Hematopoietic multipotent progenitor cell treated with erythropoietin and hydrocortisone succinate and interleukin-3 and kit ligand, for 8 days (in vitro differentiated cells): ENCODE measurements around the gene PITPNC1.

Experiments
- DNase-seq: peaks from one replicate; pipeline ENCODE4 v3.0.0-alpha.2; 2015

PITPNC1 gene

DNA sequence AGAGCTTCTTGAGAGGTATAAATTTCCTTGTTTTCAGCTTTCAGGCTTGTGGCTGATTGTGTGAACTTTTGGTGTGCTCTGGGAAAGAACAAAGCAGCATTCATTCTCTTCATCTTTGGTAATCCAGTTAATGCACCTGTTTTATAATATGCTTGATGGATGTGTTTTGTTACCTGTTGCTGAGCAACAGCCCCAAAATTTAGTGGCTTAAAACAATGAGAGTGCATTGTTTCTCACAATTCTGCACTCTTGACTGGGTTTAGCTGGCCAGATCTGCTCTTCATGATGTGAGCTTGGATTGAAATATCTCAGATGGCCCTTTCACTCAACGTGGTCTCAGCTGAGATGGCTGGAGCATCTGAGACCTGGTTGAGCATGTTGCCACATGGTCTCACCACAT is 281.9 kb downstream of the PITPNC1 start:
- DNase-seq = no peak

DNA sequence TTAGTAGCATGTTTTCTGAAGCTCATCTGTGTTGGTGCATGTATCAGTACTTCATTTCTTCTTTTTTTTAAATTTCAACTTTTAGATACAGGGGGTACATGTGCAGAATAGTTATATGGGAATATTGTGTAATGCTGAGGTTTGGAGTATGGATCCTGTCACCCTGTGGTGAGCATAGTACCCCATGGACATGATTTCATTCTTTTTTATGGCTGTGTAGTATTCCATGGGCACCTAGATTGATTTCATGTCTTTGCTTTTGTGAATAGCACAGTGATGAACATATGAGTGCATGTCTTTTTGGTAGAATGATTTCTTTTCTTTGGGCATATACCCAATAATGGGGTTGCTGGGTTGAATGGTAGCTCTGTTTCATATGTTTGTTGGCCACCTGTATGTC is 285.6 kb downstream of the PITPNC1 start:
- no peak for DNase-seq

DNA sequence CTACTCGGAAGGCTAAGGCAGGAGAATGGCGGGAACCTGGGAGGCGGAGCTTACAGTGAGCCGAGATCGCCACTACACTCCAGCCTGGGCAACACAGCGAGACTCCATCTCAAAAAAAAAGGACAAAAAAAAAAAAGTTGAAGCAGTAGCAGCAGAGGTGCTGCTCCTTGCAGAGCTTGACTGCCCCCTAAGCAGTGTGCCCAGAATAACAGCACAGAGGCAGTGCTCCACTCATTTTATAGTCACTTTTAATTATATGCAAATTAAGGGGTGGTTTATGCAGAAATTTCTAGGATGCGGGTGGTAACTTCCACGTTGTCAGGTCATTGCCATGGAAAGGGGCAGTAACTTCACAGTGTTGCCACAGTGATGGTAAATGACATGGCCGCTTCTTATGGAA is 286.4 kb downstream of the PITPNC1 start:
- DNase-seq = no peak

DNA sequence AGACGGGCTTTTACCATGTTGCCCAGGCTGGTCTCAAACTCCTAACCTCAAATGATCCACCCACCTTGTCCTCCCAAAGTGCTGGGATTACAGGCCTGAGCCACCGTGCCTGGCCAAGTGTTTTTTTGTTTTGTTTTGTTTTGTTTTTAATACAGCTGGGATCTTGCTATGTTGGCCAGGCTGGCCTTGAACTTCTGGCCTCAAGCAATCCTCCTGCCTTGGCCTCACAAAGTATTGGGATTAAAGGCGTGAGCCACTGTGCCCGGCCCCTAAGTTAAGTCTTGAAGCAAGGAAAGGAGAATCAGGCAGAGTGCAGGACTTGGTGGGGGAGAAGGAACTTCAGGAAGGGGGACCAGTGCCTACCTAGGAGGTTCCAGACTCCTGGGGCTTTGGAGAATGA is 288.9 kb downstream of the PITPNC1 start:
- DNase-seq = no peak

- no peak for DNase-seq
Measured at GRCh38 chr17:67666710-67667109, 289.6 kb downstream of the PITPNC1 start.

DNA sequence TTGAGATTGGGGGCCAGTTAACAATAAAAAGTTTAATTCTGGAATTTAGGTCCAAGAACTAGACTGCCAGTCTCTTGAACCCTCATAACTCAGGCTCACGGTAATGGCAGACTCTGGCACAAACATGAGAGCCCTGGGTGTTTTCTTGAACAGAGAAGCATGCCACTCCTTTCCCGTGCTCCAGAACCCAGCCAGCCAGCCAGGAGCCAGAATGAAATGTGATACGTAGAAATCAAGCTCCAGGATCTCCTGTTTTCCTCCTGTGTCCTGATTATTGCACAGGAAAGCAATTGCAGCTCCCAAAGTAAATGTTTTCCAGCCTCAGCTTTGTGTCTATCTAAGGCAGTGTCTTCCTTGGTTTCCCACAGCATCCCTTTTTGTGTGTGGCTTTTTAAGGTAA is 294.4 kb downstream of the PITPNC1 start:
- no peak for DNase-seq

DNA sequence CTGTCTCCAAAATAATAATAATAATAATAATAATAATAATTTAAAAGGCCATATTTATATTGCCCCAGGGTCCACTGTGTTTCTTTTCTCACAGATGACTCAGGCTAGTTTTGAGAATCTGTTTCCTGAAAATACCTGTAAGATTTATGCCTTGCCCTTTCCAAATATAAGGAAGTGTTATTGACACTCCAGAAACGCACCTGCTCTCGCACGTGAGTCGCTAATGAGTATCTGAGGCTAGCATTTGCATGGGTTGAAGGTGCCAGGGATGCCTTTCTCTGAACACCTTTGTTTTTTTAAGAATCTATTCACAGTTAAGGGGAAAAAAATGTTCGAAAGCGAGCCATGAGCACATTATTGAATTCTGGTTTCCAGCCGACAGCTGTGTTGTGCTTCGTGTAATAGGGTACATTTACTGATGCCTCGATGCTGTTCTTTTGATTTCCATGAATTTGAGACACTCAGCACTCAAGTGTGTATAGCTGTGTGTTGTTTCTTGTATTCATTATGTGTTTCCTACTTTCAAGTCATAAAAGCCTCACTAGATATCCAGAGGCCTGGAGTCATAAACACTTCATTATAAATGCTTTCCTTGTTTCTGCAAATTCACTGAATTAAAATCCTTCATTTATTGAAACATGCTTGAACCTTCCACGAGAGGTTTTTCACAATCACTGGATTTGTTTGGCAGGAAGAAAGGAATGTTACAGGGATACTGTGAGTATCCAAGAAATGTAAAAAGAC is 295.7 kb downstream of the PITPNC1 start:
- DNase-seq = no peak

DNA sequence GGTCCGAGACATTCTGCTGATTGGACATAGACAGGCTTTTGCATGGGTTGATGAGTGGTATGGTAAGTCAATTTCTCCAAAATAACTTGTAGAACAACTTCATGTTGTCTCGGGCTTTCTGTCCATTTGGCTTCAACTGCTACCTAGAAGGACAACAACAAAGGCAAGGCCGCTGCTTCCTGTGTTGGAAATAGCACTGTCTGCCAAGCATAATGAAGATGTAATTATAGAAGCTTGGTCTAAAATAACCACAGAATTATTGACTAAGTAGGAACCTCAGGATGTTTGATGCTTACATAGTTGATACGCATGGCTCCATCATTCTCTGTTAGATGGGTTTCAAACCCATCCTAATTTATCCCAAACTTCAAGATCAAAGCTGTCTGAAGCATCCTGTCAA is 298.4 kb downstream of the PITPNC1 start:
- no peak for DNase-seq

DNA sequence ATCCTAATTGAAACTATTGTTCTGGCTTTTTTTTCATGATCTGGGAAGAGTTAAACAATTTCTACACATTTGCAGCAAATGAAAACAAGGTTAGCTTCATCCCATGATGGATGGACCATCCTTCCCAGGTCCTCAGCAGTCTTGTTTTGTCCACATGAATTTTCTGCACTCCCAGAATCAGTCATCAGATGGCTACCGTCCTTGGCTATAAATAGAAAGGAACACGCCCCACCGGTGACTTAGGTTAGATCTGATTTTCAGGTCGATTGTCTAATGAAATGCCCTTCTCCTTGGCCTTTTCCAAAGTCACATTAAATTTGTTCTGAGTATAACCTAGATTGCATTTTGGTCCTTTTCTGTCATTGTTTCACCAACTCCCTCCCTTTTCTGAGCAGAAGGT is 299.2 kb downstream of the PITPNC1 start:
- DNase-seq = no peak

DNA sequence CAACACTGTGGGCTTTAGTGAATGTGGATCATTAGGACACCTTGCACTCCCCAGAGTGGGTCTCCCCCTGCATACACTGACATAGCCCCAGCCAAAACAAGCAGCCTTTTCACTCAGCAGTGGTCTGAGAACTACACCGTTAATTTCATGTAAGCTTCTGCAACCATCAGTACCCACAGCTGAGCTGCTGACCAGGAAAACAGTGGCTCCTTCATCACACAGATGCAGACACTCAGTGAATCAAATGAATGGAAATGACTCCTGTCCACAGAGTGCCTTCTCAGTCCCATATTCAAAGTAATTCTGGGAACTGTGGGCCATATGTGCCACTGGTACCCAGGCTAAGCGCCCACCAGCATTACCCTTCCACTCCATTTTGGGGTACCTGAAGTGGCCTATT is 301.3 kb downstream of the PITPNC1 start:
- no peak for DNase-seq

DNA sequence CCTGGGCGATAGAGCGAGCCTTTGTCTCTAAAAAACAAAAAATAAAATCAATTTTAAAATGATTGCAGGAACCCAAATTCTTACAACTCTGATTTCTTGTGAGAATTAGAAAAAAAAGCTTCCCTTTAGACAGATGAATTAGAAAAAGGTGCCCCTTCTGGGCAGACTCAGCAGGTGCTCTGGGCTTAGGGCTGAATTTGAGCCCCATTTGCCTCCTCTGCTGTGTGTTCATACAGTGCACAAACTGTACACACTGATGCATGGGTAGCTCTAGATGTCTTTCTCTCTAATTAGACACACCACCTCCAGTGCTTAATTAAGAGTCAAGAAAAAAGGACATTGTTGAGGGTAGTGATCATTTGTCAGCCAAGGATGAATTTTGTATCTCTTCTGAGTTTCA is 302.1 kb downstream of the PITPNC1 start:
- no peak for DNase-seq

DNA sequence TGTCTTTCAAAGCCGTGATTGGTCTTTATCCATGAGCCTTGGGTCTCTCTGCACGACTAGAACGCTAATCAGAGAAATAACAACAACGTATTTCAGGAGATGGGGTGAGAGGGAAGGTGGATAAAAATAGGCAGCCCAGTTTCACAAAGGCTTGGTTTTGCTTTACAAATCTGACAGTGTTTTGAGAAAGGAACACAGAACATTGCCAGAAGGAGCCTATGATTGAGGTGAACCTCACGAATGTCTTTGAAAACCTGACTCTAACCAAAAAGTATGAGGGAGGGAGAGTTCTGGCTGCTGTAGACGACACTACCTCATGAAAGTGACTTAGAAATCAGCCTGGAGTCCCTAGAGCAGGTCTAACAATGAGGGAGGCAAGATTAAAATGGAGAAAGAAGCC is 302.6 kb downstream of the PITPNC1 start:
- DNase-seq = no peak

GRCh38 chr17:67680445-67681224 is 303.6 kb downstream of the PITPNC1 start:
- DNase-seq = no peak

DNA sequence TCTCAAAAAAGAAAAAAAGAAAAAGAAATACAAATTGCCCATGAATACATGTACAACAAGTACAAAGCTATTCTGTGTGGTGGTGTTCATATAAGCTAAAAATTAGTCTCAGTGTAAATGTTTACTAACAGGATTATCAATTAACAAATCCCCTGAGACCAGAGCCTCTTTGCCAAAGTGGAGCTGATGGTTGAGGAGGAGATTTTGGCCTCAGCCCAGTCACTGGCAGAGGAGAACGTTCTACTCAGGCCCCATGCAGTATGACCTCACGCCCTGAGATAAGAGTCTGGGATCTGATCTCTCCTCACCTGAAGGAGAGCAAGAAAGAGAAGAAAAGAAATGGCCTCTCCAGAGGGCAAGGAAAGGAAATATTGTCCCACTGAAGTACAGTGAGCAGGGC is 305.1 kb downstream of the PITPNC1 start:
- no peak for DNase-seq

GRCh38 chr17:67685351-67685750 is 308.3 kb downstream of the PITPNC1 start:
- DNase-seq = no peak

- no peak for DNase-seq
Measured at GRCh38 chr17:67686241-67686640, 309.2 kb downstream of the PITPNC1 start.

GRCh38 chr17:67687511-67687910 is 310.4 kb downstream of the PITPNC1 start:
- no peak for DNase-seq

GRCh38 chr17:67689534-67690177 is 312.6 kb downstream of the PITPNC1 start:
- DNase-seq = peak; percentile 72

GRCh38 chr17:67693811-67694210 is 316.7 kb downstream of the PITPNC1 start:
- DNase-seq = no peak

DNA sequence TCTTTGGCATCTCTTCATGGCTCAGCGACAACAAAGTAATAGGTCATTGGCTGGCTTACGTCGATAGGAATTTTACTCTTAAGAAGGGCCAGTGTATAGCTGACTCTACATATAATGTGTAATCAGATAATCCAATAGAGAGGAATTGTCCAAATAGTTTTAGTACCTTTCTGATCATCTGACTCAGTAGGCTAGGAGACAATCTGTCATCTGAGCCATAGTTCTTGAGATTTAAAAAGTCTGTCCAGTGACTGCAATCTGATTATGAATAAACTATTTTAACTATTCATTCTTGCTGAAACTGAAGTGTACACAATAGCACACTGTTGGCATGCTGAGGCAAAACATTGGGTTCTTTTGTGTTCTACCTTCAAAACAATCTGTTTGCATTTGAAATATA is 319.3 kb downstream of the PITPNC1 start:
- DNase-seq = no peak

- DNase-seq = no peak
Measured at GRCh38 chr17:67696853-67697498, 319.9 kb downstream of the PITPNC1 start.

- no peak for DNase-seq
Measured at GRCh38 chr17:67700037-67700724, 323.1 kb downstream of the PITPNC1 start.

DNA sequence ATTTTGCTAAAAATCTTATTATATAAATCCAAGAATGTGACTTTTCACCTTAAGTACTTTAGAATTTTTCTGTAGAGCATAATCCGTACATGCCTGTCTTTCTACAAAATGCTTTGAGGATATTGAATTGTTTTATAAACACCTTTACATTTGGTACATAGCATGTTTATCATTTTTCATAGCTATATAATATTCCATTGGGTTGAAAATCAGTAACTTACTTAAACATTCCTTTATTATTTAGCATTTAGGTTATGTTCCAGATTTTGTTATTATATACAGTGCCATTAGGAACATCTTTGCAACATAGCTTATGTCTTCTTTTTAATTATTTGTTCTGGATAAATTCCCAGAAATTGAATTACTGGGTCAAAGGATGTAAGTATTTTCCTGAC is 323.6 kb downstream of the PITPNC1 start:
- DNase-seq = no peak
